SK-N-SH (cell line): ENCODE measurements around the gene METTL24.

Experiments
- CTCF ChIP-seq: fragments of 200-600 bp; sonication (generic); IDR thresholded peaks from 2 replicates; pipeline ENCODE4 v1.6.1; 2017; ENCODE audit warnings: antibody characterized with exemption, mild to moderate bottlenecking, moderate library complexity
- EP300 ChIP-seq, 2 experiments: IDR thresholded peaks; 2 replicates each; pipeline versions ENCODE4 v1.4.0 to v1.6.1; 2012; ENCODE audit warnings: borderline replicate concordance in 1 of 2, low read depth in 1 of 2, low read length in 1 of 2
- EZH2phosphoT487 ChIP-seq: fragments of 200-600 bp; sonication (generic); IDR thresholded peaks from 2 replicates; pipeline ENCODE4 v1.6.1; 2017; ENCODE audit warnings: low read depth, mixed run types, mild to moderate bottlenecking, antibody characterized with exemption, moderate library complexity, borderline replicate concordance
- FOXM1 ChIP-seq: IDR thresholded peaks from 2 replicates; pipeline ENCODE4 v1.4.0; 2012; ENCODE audit warnings: low read depth, mild to moderate bottlenecking
- POLR2AphosphoS5 ChIP-seq: IDR thresholded peaks from 2 replicates; pipeline ENCODE4 v1.6.1; 2012; ENCODE audit warnings: low read depth, low read length
- RAD21 ChIP-seq: IDR thresholded peaks from 2 replicates; pipeline ENCODE4 v1.6.1; 2012; ENCODE audit warnings: mild to moderate bottlenecking, low read length
- SIN3A ChIP-seq: IDR thresholded peaks from 2 replicates; pipeline ENCODE4 v1.6.1; 2012; ENCODE audit warnings: low read depth, mild to moderate bottlenecking, low read length, moderate library complexity, borderline replicate concordance
- TEAD4 ChIP-seq: IDR thresholded peaks from 2 replicates; pipeline ENCODE4 v1.4.0; 2012; ENCODE audit warnings: mild to moderate bottlenecking, borderline replicate concordance; ENCODE audit not compliant: insufficient read depth
- YY1 ChIP-seq: IDR thresholded peaks from 2 replicates; pipeline ENCODE4 v1.4.0; 2012; ENCODE audit warnings: low read depth, mild to moderate bottlenecking

- TF ChIP-seq CTCF (no peak), YY1 (no peak), EZH2phosphoT487 (no peak), EP300 (IDR thresholded peaks at IDR 0.05; ENCODE audit: borderline replicate concordance in 1 of 2, low read depth in 1 of 2, low read length in 1 of 2) (no peak), FOXM1 (no peak), POLR2AphosphoS5 (no peak), RAD21 (no peak), SIN3A (no peak), TEAD4 (no peak)
Observed at GRCh38 chr6:110232450-110232849, 125.7 kb downstream of the METTL24 start.
